GM21447 (cell line): ENCODE results near the gene KIF26B.

Source experiments
- ATAC-seq: cut with Tn5 transposase; IDR thresholded peaks from one replicate; pipeline ENCODE4 v1.9.1; 2021; ENCODE audit not compliant: unreplicated experiment

KIF26B gene

DNA sequence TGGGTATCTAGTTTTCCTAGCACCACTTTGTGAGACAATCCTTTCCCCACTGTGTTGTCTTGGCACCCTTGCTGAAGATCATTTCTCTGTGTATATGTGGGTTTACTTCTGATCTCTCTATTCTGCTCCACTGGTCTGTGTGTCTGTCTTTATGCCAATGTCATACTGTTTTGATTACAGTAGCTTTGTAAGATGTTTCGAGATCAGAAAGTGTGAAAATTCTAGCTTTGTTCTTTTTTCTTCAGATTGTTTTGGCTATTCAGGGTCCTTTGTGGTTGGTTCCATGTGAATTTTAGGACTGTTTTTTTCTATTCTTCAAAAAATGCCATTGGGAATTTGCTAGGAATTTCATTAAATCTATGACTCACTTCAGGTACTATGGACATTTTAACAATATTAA lies 116.2 kb downstream of the KIF26B start:
- no peak for ATAC-seq

- ATAC-seq: no peak
These were observed 117.9 kb downstream of the KIF26B start for GRCh38 chr1:245272676-245273075.

DNA sequence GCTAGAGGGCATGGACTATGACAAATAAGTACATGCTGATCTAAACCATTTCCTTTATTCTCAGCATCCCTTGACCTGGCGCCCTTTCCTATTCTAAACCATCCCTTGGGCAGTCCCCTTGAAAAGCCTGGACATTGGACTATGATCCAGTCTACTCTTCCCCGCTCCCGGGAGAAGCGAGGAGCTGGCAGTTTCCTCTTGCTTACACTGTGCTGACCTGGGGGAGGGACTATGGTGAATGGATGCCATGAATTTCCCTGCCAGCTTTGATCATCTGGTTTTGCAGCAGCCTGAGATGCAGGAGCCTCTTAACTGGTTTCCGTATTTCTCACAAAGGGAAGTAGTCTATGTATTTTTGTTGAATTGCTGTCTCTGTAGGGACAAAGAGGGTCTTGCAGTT lies 121.7 kb downstream of the KIF26B start:
- no peak for ATAC-seq

- ATAC-seq: no peak
These were observed 122.5 kb downstream of the KIF26B start for GRCh38 chr1:245277276-245277675.

- ATAC-seq: no peak
These were observed 124.1 kb downstream of the KIF26B start for GRCh38 chr1:245278846-245279245.

GRCh38 chr1:245279346-245279745 lies 124.6 kb downstream of the KIF26B start:
- ATAC-seq: no peak

GRCh38 chr1:245283001-245283400 lies 128.2 kb downstream of the KIF26B start:
- no peak for ATAC-seq

DNA sequence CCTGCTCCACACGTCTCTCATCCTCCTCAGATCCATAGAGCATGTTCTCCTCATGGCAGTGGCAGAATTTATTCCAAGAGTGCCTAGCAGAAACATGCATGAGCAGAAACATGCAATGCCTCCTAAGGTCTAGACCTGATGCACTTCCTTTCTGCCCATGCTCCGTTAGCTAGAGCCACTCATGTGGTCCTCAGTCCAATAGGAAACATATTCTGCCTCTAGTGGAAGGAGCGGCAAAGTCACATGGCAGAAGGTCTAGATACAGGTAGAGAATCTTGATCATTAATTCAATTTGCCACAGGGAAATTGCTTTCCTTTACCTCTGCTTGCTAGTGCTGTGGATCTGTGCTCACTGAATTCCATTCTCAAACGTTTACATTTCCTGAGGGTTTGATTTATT lies 130.4 kb downstream of the KIF26B start:
- ATAC-seq: no peak

DNA sequence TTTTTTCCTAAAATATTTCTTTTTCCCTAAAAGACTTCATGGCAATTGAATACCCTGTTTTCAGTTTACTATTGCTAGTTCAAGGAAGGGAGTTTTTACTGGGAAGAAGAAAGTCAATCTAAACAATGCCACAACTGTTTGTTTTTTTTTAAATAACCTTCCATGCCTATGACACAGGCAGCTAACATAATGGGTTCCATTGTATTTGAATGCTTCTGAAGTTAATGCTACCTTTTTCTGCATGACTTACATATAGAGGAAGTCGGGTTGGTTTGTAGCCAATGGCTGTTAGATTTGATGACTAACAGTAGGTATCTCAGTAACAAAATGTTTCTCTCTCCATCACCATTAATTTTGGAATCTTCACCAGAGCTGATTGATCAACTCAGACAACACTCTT lies 134.0 kb downstream of the KIF26B start:
- ATAC-seq: no peak

- ATAC-seq: no peak
These were observed 136.1 kb downstream of the KIF26B start for GRCh38 chr1:245290836-245291235.

DNA sequence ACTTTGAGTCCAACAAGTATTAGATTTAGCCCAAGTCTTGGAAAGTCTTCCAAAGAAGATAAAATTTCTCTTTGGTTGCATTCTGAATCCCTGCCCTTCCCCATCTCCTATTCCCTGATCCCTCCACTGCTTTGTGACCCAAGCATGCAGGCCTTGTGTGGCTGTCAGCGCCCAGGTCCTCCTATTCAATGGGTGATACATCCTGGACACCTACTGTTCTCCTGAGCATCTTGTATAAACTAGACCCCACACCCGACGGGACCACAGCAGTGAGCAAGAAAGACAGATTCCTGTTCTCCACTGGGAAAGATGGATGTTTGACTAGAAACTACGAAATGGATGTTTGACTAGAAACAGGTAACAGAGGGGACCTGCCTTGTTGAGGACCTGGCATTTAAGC lies 136.6 kb downstream of the KIF26B start:
- no peak for ATAC-seq

GRCh38 chr1:245292141-245292540 lies 137.4 kb downstream of the KIF26B start:
- ATAC-seq: no peak

DNA sequence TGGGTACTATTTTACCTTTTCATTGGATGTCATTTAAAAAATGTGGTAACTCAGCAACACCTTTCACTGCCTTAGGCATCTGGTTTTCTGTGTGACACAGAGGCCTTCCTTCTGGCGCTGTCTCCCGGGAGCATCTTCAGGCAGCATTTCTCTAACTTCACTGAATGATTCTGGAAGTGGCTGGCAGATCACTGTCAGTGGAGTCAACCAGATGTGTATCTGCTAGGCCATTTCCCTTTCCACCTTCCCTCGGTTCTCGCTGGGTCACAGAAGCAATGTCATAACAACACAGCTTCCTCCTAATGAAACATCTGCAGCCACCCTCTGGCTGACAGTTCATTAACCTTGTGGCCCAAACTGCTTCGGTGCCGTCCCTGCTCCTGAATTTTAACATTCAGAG lies 137.8 kb downstream of the KIF26B start:
- ATAC-seq: no peak

- ATAC-seq: no peak
These were observed 139.2 kb downstream of the KIF26B start for GRCh38 chr1:245294020-245294419.

- no peak for ATAC-seq
These were observed 144.0 kb downstream of the KIF26B start for GRCh38 chr1:245298781-245299180.

DNA sequence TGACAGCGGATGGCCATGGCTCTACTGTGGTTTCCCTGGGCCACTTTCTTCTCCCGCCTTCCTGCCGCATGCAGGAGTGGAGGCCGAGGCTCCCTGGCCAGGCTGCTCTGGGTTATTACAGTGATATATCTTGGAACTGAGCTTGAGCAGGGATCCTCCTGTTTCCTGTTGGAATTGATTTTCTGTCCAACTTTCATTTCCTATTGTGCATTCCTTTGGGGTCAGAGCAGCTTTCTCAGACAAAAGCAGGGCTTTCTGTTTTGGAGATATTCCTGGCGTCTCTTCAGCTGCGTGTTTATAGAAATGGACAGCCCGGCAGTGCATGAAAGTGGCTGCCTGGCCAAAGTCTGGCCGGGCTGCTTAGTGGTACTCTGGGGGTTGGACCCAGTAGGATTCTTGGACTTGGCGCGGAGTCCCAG lies 146.4 kb downstream of the KIF26B start:
- ATAC-seq: no peak

DNA sequence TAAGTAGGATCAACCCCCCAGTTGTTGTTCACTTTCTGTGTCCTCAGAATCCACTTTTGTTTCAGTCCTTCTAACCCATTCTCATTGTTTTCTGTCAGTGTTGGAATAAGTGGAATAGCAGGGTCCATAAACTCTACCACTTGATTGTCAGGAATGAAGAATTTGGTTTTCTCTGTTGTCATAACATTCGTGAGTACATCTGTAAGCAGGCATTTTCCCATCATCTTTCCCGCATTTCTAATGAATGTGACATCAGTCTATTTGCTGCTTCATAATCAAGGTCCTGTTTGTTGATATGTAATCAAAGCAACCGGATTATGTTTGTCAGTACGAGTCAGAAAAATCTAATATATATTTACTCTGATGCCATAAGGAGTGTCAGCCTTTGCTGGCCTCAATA lies 147.1 kb downstream of the KIF26B start:
- no peak for ATAC-seq

GRCh38 chr1:245304698-245305097 lies 149.9 kb downstream of the KIF26B start:
- ATAC-seq: no peak

DNA sequence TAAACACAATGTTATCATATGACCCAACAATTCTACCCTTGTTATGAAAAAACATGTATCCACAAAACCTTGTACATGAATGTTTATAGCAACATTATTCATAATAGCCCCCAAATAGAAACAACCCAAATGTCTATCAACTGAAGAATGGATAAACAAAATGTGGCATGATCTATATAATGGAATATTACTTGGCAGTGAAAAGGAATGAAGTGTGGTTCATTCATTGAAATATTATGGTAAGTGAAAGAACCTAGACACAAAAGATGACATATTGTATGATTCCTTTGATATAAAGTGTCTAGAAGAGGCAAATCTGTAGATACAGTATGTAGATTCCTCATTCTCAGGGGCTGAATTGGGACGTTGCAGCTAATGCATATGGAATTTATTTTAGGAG lies 151.2 kb downstream of the KIF26B start:
- no peak for ATAC-seq

GRCh38 chr1:245306628-245307410 lies 152.0 kb downstream of the KIF26B start:
- ATAC-seq: no peak

DNA sequence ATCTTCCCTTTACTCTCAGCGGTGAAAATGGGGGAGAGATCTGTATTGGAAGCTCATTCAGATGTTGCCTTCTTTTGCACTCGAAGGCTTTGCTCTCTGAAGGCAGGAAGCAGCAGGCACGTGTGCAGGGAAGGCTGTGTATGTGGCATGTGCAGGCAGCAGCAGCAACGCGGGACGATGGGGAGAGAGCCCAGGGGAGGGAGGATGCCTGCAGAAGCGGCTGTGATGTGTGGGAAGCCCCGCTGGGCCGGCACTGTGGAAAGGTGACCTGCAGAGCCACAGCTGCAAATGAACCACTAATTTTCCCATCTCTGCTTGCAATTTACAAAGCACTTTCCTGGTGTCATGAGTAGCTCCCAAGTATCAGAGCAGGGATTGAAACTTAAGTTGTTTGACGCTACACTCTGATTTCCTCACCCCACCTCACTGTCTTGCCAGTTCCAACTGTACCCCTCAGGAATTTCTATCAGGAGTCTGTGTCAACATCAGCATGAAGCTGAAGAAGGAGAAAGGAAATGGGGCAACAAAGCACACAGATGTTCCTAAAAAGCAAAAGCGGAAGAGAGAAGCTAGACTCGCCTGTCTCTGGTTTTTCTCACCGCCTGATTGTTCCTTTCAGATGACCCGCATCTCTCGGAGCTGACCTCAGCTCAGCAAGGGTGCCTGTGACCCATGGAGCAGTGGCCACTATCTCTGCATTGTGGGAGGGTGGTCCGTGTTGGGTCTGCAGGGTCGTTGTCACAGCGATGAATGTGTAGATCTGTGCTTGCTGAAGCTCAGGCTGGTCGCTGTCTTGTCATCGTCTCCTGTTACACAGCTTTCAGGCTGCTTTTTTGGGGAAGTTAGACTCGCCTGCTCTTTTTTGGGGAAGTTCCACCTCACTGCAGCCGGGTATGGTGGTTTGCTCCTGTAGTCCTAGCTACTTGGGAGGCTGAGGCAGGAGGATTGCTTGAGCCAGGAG lies 156.1 kb downstream of the KIF26B start:
- peak; percentile 77 for ATAC-seq
